WTC11 (cell line): ENCODE measurements around the gene ARHGAP28. TPM values are rescaled to one million over a fixed set of nuclear protein-coding genes. Genes with fewer than 3 reads are reported as not detected.
"Not testable (repeated sequence)": the region's sequence is repeated elsewhere in the genome, so short reads cannot be mapped to it uniquely, and the experiment has no call there.

ENCODE experiments used
- ATAC-seq: fragments of 200-7000 bp; cut with Tn5 transposase; 2 replicates; pipeline ENCODE4 v1.10.0; 2021; ENCODE audit warnings: mild to moderate bottlenecking, moderate library complexity
- CTCF ChIA-PET: fragments of 300-600 bp; sonication (Branson Sonifier 250); formaldehyde crosslinking; loops from one replicate; lab custom pipeline; 2021; ENCODE audit warnings: antibody characterized with exemption; lab: Charles Lee
- POLR2A ChIA-PET: fragments of 350-600 bp; sonication (Branson Sonifier 250); formaldehyde crosslinking; loops from one replicate; lab custom pipeline; 2021; ENCODE audit warnings: antibody characterized with exemption; lab: Charles Lee
- DNase-seq: peaks from one replicate; pipeline ENCODE4 v3.0.0; 2021; ENCODE audit warnings: low spot score
- H3K27ac Mint-ChIP-seq: 2 replicates; pipeline ENCODE4 v1.8.0; 2021; ENCODE audit warnings: mixed read lengths
- H3K27me3 Mint-ChIP-seq: 2 replicates; pipeline ENCODE4 v1.8.0; 2021; ENCODE audit warnings: low read depth, mild to moderate bottlenecking, moderate library complexity, mixed read lengths
- H3K36me3 Mint-ChIP-seq: 2 replicates; pipeline ENCODE4 v1.8.0; 2021; ENCODE audit warnings: mixed read lengths
- H3K4me1 Mint-ChIP-seq: 2 replicates; pipeline ENCODE4 v1.8.0; 2022; ENCODE audit warnings: mixed read lengths
- H3K4me3 Mint-ChIP-seq: 2 replicates; pipeline ENCODE4 v1.8.0; 2021; ENCODE audit warnings: mild to moderate bottlenecking, moderate library complexity, mixed read lengths
- H3K9me3 Mint-ChIP-seq: 2 replicates; pipeline ENCODE4 v1.8.0; 2021; ENCODE audit warnings: mixed read lengths
- AR ChIP-seq: fragments of 250-450 bp; sonication (Bioruptor Pico); IDR thresholded peaks from 2 replicates; pipeline ENCODE4 v1.9.0; 2021; ENCODE audit warnings: mild to moderate bottlenecking
- CDX4 ChIP-seq: fragments of 250-450 bp; sonication (Bioruptor Pico); IDR thresholded peaks from 2 replicates; pipeline ENCODE4 v1.9.0; 2021; ENCODE audit warnings: moderate library complexity, mild to moderate bottlenecking, inconsistent platforms, borderline replicate concordance
- ERG ChIP-seq: fragments of 250-450 bp; sonication (Bioruptor Pico); IDR thresholded peaks from 2 replicates; pipeline ENCODE4 v1.8.0; 2021; ENCODE audit warnings: mild to moderate bottlenecking
- FOXK1 ChIP-seq: sonication (generic); formaldehyde crosslinking; IDR thresholded peaks from 2 replicates; pipeline ENCODE4 v1.8.0; 2022; ENCODE audit warnings: mild to moderate bottlenecking, moderate library complexity, missing genetic modification reagents
- FOXP1 ChIP-seq: sonication (generic); formaldehyde crosslinking; IDR thresholded peaks from 2 replicates; pipeline ENCODE4 v1.8.0; 2022; ENCODE audit warnings: missing genetic modification reagents, mild to moderate bottlenecking, moderate library complexity, borderline replicate concordance
- GABPB1 ChIP-seq: sonication (generic); formaldehyde crosslinking; IDR thresholded peaks from 2 replicates; pipeline ENCODE4 v1.8.1; 2023; ENCODE audit warnings: mild to moderate bottlenecking, missing genetic modification reagents
- GTF2I ChIP-seq: fragments of 250-450 bp; sonication (Bioruptor Pico); conservative IDR thresholded peaks from 2 replicates; pipeline ENCODE4 v1.4.0; 2021; ENCODE audit warnings: mild to moderate bottlenecking
- JUN ChIP-seq: sonication (generic); formaldehyde crosslinking; IDR thresholded peaks from 2 replicates; pipeline ENCODE4 v1.8.0; 2023; ENCODE audit warnings: mild to moderate bottlenecking, missing genetic modification reagents
- KAT7 ChIP-seq: sonication (generic); formaldehyde crosslinking; IDR thresholded peaks from 2 replicates; pipeline ENCODE4 v1.8.1; 2023; ENCODE audit warnings: missing genetic modification reagents, mild to moderate bottlenecking, borderline replicate concordance
- MYBL2 ChIP-seq: sonication (generic); formaldehyde crosslinking; IDR thresholded peaks from 2 replicates; pipeline ENCODE4 v1.8.1; 2023; ENCODE audit warnings: mild to moderate bottlenecking, moderate library complexity, missing genetic modification reagents
- NFATC4 ChIP-seq: fragments of 250-450 bp; sonication (Bioruptor Pico); IDR thresholded peaks from 2 replicates; pipeline ENCODE4 v1.9.0; 2021; ENCODE audit warnings: mild to moderate bottlenecking
- NFE2L1 ChIP-seq: sonication (generic); formaldehyde crosslinking; IDR thresholded peaks from 2 replicates; pipeline ENCODE4 v1.8.1; 2023; ENCODE audit warnings: missing genetic modification reagents
- NFYB ChIP-seq: sonication (generic); formaldehyde crosslinking; conservative IDR thresholded peaks from 2 replicates; pipeline ENCODE4 v1.8.0; 2022; ENCODE audit warnings: low read depth, missing genetic modification reagents
- PREB ChIP-seq: sonication (generic); formaldehyde crosslinking; IDR thresholded peaks from 2 replicates; pipeline ENCODE4 v1.8.1; 2022; ENCODE audit warnings: mild to moderate bottlenecking, missing genetic modification reagents, moderate library complexity, borderline replicate concordance
- STAT6 ChIP-seq: sonication (generic); formaldehyde crosslinking; conservative IDR thresholded peaks from 2 replicates; pipeline ENCODE4 v1.8.1; 2023; ENCODE audit warnings: mild to moderate bottlenecking, low read depth, missing genetic modification reagents, moderate library complexity
- ZBTB21 ChIP-seq: sonication (generic); formaldehyde crosslinking; IDR thresholded peaks from 2 replicates; pipeline ENCODE4 v1.8.1; 2023; ENCODE audit warnings: mild to moderate bottlenecking, missing genetic modification reagents, borderline replicate concordance
- ZNF138 ChIP-seq: sonication (generic); formaldehyde crosslinking; conservative IDR thresholded peaks from 2 replicates; pipeline ENCODE4 v1.8.1; 2022; ENCODE audit warnings: mild to moderate bottlenecking, moderate library complexity, missing genetic modification reagents
- ZNF219 ChIP-seq: sonication (generic); formaldehyde crosslinking; IDR thresholded peaks from 2 replicates; pipeline ENCODE4 v1.8.0; 2023; ENCODE audit warnings: missing genetic modification reagents, mild to moderate bottlenecking, borderline replicate concordance
- ZNF281 ChIP-seq: sonication (generic); formaldehyde crosslinking; IDR thresholded peaks from 2 replicates; pipeline ENCODE4 v1.8.0; 2023; ENCODE audit warnings: mild to moderate bottlenecking, missing genetic modification reagents
- ZSCAN18 ChIP-seq: fragments of 250-450 bp; sonication (Bioruptor Pico); IDR thresholded peaks from 2 replicates; pipeline ENCODE4 v2.1.2; 2022; ENCODE audit warnings: mild to moderate bottlenecking, moderate library complexity
- total RNA-seq: library from RNA; stranded (reverse); gene quantifications from 3 replicates; pipeline ENCODE4 v1.2.3, GENCODE V29; 2021

The ARHGAP28 gene
- total RNA-seq, 1 experiment from 2014 or later = 14.8 TPM

GRCh38 chr18:6821356-6821755 lies 91.8 kb downstream of the ARHGAP28 start:
- POLR2A ChIA-PET = no interaction called here
- H3K4me3 Mint-ChIP-seq = no peak overlapping the region
- TF ChIP-seq ZNF138 (CRISPR knock-in tag) (no peak), NFE2L1 (CRISPR knock-in tag) (no peak), PREB (CRISPR knock-in tag) (no peak), FOXK1 (no peak), STAT6 (CRISPR knock-in tag) (no peak), ZNF219 (CRISPR knock-in tag) (no peak), ZSCAN18 (CRISPR knock-in tag) (no peak), JUN (CRISPR knock-in tag) (no peak), CDX4 (CRISPR knock-in tag) (no peak), GABPB1 (no peak), ZBTB21 (CRISPR knock-in tag) (no peak), MYBL2 (CRISPR knock-in tag) (no peak), ERG (CRISPR knock-in tag) (no peak), NFATC4 (CRISPR knock-in tag) (no peak), FOXP1 (CRISPR knock-in tag) (no peak), NFYB (CRISPR knock-in tag) (no peak), AR (CRISPR knock-in tag) (no peak), GTF2I (CRISPR knock-in tag) (no peak), KAT7 (CRISPR knock-in tag) (no peak), ZNF281 (CRISPR knock-in tag) (no peak)
- TF ChIP-seq, all 79 proteins: peak for 0
- ATAC-seq = no peak
- Mint-ChIP-seq H3K4me1 (peaks cover 8% of the 10 kb centered on the region), H3K27me3 (no peaks in the 10 kb centered on the region), H3K36me3 (peaks cover 8% of the 10 kb centered on the region), H3K27ac (no peak overlapping the region), H3K9me3 (peaks cover 8% of the 10 kb centered on the region)
- DNase-seq = no peak
- CTCF ChIA-PET = interaction anchor here (1.2 kb wide), 1 partner anchor 9 kb away, joined by 3 read pairs; no protein-coding TSS in a partner anchor

GRCh38 chr18:6827161-6827560 lies 97.6 kb downstream of the ARHGAP28 start:
- peaks cover 32% of the 10 kb centered on the region for H3K36me3 Mint-ChIP-seq
- DNase-seq, H3K27ac Mint-ChIP-seq, H3K27me3 Mint-ChIP-seq, POLR2A ChIA-PET, H3K4me1 Mint-ChIP-seq, CTCF ChIA-PET, ATAC-seq, H3K4me3 Mint-ChIP-seq: not testable (repeated sequence)
- H3K9me3 Mint-ChIP-seq = peaks cover 25% of the 10 kb centered on the region

GRCh38 chr18:6827566-6827965 lies 98.0 kb downstream of the ARHGAP28 start:
- CTCF ChIA-PET, H3K4me1 Mint-ChIP-seq: not testable (repeated sequence)

More at GRCh38 chr18:6827566-6827965, 98.0 kb downstream of the ARHGAP28 start:
- H3K27ac Mint-ChIP-seq, H3K4me3 Mint-ChIP-seq, H3K27me3 Mint-ChIP-seq, DNase-seq, ATAC-seq, POLR2A ChIA-PET: not testable (repeated sequence)
- Mint-ChIP-seq H3K9me3 (peaks cover 25% of the 10 kb centered on the region), H3K36me3 (peaks cover 32% of the 10 kb centered on the region)
